Right lobe of liver (tissue), 6 donors: Measurements from ENCODE around the gene SNAP47. TPM values are rescaled to one million over a fixed set of nuclear protein-coding genes. Genes with fewer than 3 reads are reported as not detected.
A peak's percentile ranks its signal among the peaks of the same experiment; 100 is the strongest.

Source experiments
- ATAC-seq, 4 donors: fragments of 200-7000 bp; cut with Tn5 transposase; one replicate each; pipeline ENCODE4 v1.9.1; 2020; ENCODE audit warnings: mild to moderate bottlenecking in 4 of 4, moderate library complexity in 4 of 4
- DNase-seq, 3 donors: peaks; one replicate each; pipeline ENCODE4 v3.0.0-alpha.2; 2020
- H3K27ac ChIP-seq, 3 donors: fragments of 200-600 bp; one replicate each; pipeline ENCODE4 v1.8.0; 2022
- H3K27me3 ChIP-seq, 2 donors: fragments of 200-600 bp; one replicate each; pipeline ENCODE4 v1.8.0; 2022
- H3K36me3 ChIP-seq, 4 donors: fragments of 200-600 bp; sonication (generic) in 1 of 4; one replicate each; pipeline versions ENCODE4 v1.5.1 to v1.8.0; 2017 to 2022; ENCODE audit warnings: control low read depth in 1 of 4
- H3K4me1 ChIP-seq, 4 donors: fragments of 200-600 bp; sonication (generic) in 1 of 4; one replicate each; pipeline versions ENCODE4 v1.5.1 to v1.8.0; 2017 to 2022; ENCODE audit warnings: control low read depth in 1 of 4
- H3K4me3 ChIP-seq, 3 donors: fragments of 200-600 bp; one replicate each; pipeline ENCODE4 v1.8.0; 2022
- H3K9me3 ChIP-seq, 4 donors: fragments of 200-600 bp; sonication (generic) in 1 of 4; one replicate each; pipeline versions ENCODE4 v1.5.1 to v1.8.0; 2017 to 2022; ENCODE audit warnings: control low read depth in 1 of 4
- CTCF ChIP-seq, 4 donors: fragments of 200-600 bp in 3 of 4; fragments of 450-650 bp in 1 of 4; IDR thresholded peaks; one replicate each; pipeline versions ENCODE4 v1.5.1 to v1.8.0; 2016 to 2022; ENCODE audit warnings: antibody characterized with exemption in 4 of 4, mild to moderate bottlenecking in 2 of 4
- POLR2A ChIP-seq: fragments of 450-650 bp; IDR thresholded peaks from one replicate; pipeline ENCODE4 v1.6.1; 2017; ENCODE audit warnings: antibody characterized with exemption, mild to moderate bottlenecking
- whole genome bisulfite sequencing: methylation state at CpG from one replicate; pipeline ENCODE4 v1.1.6; 2018; ENCODE audit warnings: low coverage, low lambda C conversion rate; ENCODE audit not compliant: insufficient coverage; ENCODE audit errors: missing lambda C conversion rate; 5-methylcytosine and 5-hydroxymethylcytosine counted together
- intact Hi-C, 2 donors: fragments of 100-400 bp; cut with DNase I; formaldehyde crosslinking; loops; one replicate each; pipeline versions ENCODE4 v1.11.2 to v1.14.1; 2022
- total RNA-seq, 6 experiments: library from RNA; depleted of rRNA in 2 of 6; stranded (reverse); fragments of >200 nt in 2 of 6; fragmentation: NEBNext Ultra II Directional in 3 of 6; extraction: Animal tissue kit (Norgen Biotek cat#: 25700) in 3 of 6; gene quantifications; one replicate each; pipeline versions ENCODE4 v1.1.0 to v1.2.4, GENCODE V29; 2016 to 2023
- donor health status: DM: no; HTN: yes; CAD: no.
- donor health status: DM: no; HTN: no; CAD: no.
- donor health status: DM: no; HTN: no; CAD: no.
- donor health status: DM: no; HTN: yes; CAD: no.
- donor health status: DM: no; HTN: yes; CAD: no.

SNAP47 gene
- total RNA-seq, 6 experiments from 2014 or later: 15.2 to 32.5 (median 24.8) TPM

- WGBS: 100% methylated on average over 1 of the region's 18 CpGs
- intact Hi-C loops: no loop called here
- H3K27ac ChIP-seq: no peak overlapping the region
Measured at GRCh38 chr1:227747948-227748495, 12.8 kb downstream of the SNAP47 start.

GRCh38 chr1:227748496-227749182 is 13.4 kb downstream of the SNAP47 start:
- ATAC-seq (peak in 1 of 4 donors; percentile 38), DNase-seq (no peak)
- H3K27me3 ChIP-seq: no peaks in the 10 kb centered on the region
- no peak for TF ChIP-seq POLR2A
- no peak for TF ChIP-seq CTCF (IDR thresholded peaks at IDR 0.05)
- no peak overlapping the region for H3K4me3 ChIP-seq
- no peaks in the 10 kb centered on the region for H3K9me3 ChIP-seq
- peaks cover 0 to 23% (median 0%) of the 10 kb centered on the region in 4 donors for H3K4me1 ChIP-seq
- no peak overlapping the region for H3K27ac ChIP-seq
- 45% methylated on average over 5 of the region's 7 CpGs for WGBS
- H3K36me3 ChIP-seq: peaks cover 0 to 11% (median 4%) of the 10 kb centered on the region in 4 donors
- intact Hi-C loops: no loop called here

More at GRCh38 chr1:227747948-227748495, 12.8 kb downstream of the SNAP47 start:
- Histone ChIP-seq H3K4me1 (peaks cover 0 to 19% (median 0%) of the 10 kb centered on the region in 4 donors), H3K9me3 (no peaks in the 10 kb centered on the region), H3K4me3 (no peak overlapping the region), H3K36me3 (peaks cover 0 to 11% (median 4%) of the 10 kb centered on the region in 4 donors), H3K27me3 (no peaks in the 10 kb centered on the region)
- TF ChIP-seq POLR2A: no peak
- TF ChIP-seq CTCF (IDR thresholded peaks at IDR 0.05): no peak
- ATAC-seq (no peak), DNase-seq (no peak)

- Histone ChIP-seq H3K27me3 (no peaks in the 10 kb centered on the region), H3K9me3 (no peaks in the 10 kb centered on the region), H3K36me3 (peaks cover 0 to 11% (median 4%) of the 10 kb centered on the region in 4 donors), H3K4me3 (no peak overlapping the region), H3K4me1 (peaks cover 0 to 25% (median 0%) of the 10 kb centered on the region in 4 donors), H3K27ac (no peak overlapping the region)
- ATAC-seq (no peak), DNase-seq (no peak)
- WGBS: 79% methylated on average over 3 of the region's 7 CpGs
- TF ChIP-seq CTCF (IDR thresholded peaks at IDR 0.05) (no peak), POLR2A (no peak)
- intact Hi-C loops: no loop called here
Measured at GRCh38 chr1:227749225-227749624, 14.0 kb downstream of the SNAP47 start.

GRCh38 chr1:227749916-227750710 is 14.9 kb downstream of the SNAP47 start:
- peak in 1 of 4 donors; percentile 89 for ATAC-seq
- peak in 1 of 3 donors; percentile 50 for DNase-seq

More at GRCh38 chr1:227749916-227750710, 14.9 kb downstream of the SNAP47 start:
- intact Hi-C loops: no loop called here
- WGBS: 58% methylated on average over 5 of the region's 19 CpGs
- H3K27ac ChIP-seq: peak overlapping the region in 1 of 3 donors; percentile 43
- TF ChIP-seq POLR2A (no peak), CTCF (IDR thresholded peaks at IDR 0.05) (no peak)
- H3K36me3 ChIP-seq: peaks cover 0 to 11% (median 4%) of the 10 kb centered on the region in 4 donors
- no peaks in the 10 kb centered on the region for H3K9me3 ChIP-seq
- no peak overlapping the region for H3K4me3 ChIP-seq
- no peaks in the 10 kb centered on the region for H3K27me3 ChIP-seq
- H3K4me1 ChIP-seq: peaks cover 0 to 25% (median 0%) of the 10 kb centered on the region in 4 donors
